Activated CD8-positive, alpha-beta memory T cell treated with anti-CD3 and anti-CD28 coated beads for 48 hours (primary cell): ENCODE measurements around the gene MRPS33.
"Not testable (repeated sequence)": the region's sequence is repeated elsewhere in the genome, so short reads cannot be mapped to it uniquely, and the experiment has no call there.

Experiments used
- DNase-seq, 3 experiments: peaks; one replicate each; pipeline ENCODE4 v3.0.0-alpha.2; 2020; ENCODE audit warnings: low read depth in 2 of 3, low spot score in 2 of 3

MRPS33 gene

DNA sequence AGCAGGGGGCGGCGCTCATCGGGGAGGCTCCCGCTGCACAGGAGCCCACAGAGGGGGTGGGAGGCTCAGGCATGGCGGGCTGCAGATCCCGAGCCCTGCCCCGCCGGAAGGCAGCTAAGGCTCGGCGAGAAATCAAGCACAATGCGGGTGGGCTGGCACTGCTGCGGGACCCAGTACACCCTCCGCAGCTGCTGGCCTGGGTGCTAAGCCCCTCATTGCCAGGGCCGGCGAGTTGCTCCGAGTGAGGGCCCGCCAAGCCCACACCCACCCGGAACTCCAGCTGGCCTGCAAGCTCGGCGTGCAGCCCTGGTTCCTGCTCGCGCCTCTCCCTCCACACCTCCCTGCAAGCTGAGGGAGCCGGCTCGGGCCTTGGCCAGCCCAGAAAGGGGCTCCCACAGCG, 57.8 kb downstream of the MRPS33 start:
- not testable (repeated sequence) for DNase-seq
